K562 (cell line): Measurements from ENCODE around the gene CRABP2. TPM values are rescaled to one million over a fixed set of nuclear protein-coding genes. Genes with fewer than 3 reads are reported as not detected.
A peak's percentile ranks its signal among the peaks of the same experiment; 100 is the strongest.

ENCODE experiments used
- DACH1 ChIP-seq: fragments of 450-650 bp; IDR thresholded peaks from 2 replicates; pipeline ENCODE4 v1.6.1; 2018; ENCODE audit not compliant: partially characterized antibody
- EZH2 ChIP-seq: IDR thresholded peaks from 2 replicates; pipeline ENCODE4 v1.6.1; 2012; ENCODE audit warnings: low read depth, mild to moderate bottlenecking, inconsistent platforms, low read length, borderline replicate concordance
- HDAC2 ChIP-seq: fragments of 450-650 bp; IDR thresholded peaks from 2 replicates; pipeline ENCODE4 v1.6.1; 2016; ENCODE audit warnings: mild to moderate bottlenecking
- JUND ChIP-seq, 2 experiments: IDR thresholded peaks; 2 replicates in 1 of 2; 3 replicates in 1 of 2; pipeline ENCODE4 v1.6.1; 2011; ENCODE audit warnings: borderline replicate concordance in 2 of 2, low read depth in 2 of 2, low read length in 2 of 2, improper control_type of control experiment in 1 of 2, missing biosample characterization in 1 of 2, missing genetic modification characterization in 1 of 2, missing genetic modification reagents in 1 of 2
- MCM2 ChIP-seq: fragments of 450-650 bp; IDR thresholded peaks from 2 replicates; pipeline ENCODE4 v1.6.1; 2017; ENCODE audit warnings: low read depth, mild to moderate bottlenecking
- NFE2 ChIP-seq: IDR thresholded peaks from 2 replicates; pipeline ENCODE4 v1.6.1; 2014; ENCODE audit warnings: antibody characterized with exemption, low read depth
- NFRKB ChIP-seq: fragments of 450-650 bp; IDR thresholded peaks from 2 replicates; pipeline ENCODE4 v1.6.1; 2016; ENCODE audit warnings: low read depth
- NKRF ChIP-seq: fragments of 450-650 bp; IDR thresholded peaks from 2 replicates; pipeline ENCODE4 v1.6.1; 2016; ENCODE audit warnings: borderline replicate concordance
- OTX1 ChIP-seq: fragments of 450-650 bp; formaldehyde crosslinking; IDR thresholded peaks from 2 replicates; pipeline ENCODE4 v1.4.0; 2022; ENCODE audit warnings: mild to moderate bottlenecking
- PKNOX1 ChIP-seq: fragments of 450-650 bp; IDR thresholded peaks from 2 replicates; pipeline ENCODE4 v1.6.1; 2016
- RBM22 ChIP-seq: fragments of 200-400 bp; formaldehyde crosslinking; IDR thresholded peaks from 2 replicates; pipeline ENCODE4 v1.6.1; 2018; ENCODE audit warnings: low read length, low read depth; ENCODE audit not compliant: poor library complexity, severe bottlenecking
- SMAD2 ChIP-seq: fragments of 150-350 bp; IDR thresholded peaks from 2 replicates; pipeline ENCODE4 v1.6.1; 2014; ENCODE audit warnings: low read depth, mild to moderate bottlenecking, low read length
- SPI1 ChIP-seq: IDR thresholded peaks from 2 replicates; pipeline ENCODE4 v1.6.1; 2011; ENCODE audit warnings: low read depth, low read length, control low read depth, borderline replicate concordance
- TEAD2 ChIP-seq: fragments of 450-650 bp; IDR thresholded peaks from 2 replicates; pipeline ENCODE4 v1.6.1; 2016; ENCODE audit warnings: missing genetic modification characterization, control low read depth, missing compliant biosample characterization
- ZBTB11 ChIP-seq, 3 experiments: fragments of 200-800 bp in 1 of 3; fragments of 250-450 bp in 1 of 3; fragments of 450-650 bp in 1 of 3; sonication (Bioruptor Pico) in 1 of 3; sonication (Bioruptor generic) in 1 of 3; formaldehyde crosslinking in 1 of 3; IDR thresholded peaks; 2 replicates each; pipeline versions ENCODE4 v1.6.1 to v1.8.0; 2016 to 2022; ENCODE audit warnings: mild to moderate bottlenecking in 2 of 3, missing genetic modification characterization in 2 of 3, missing compliant biosample characterization in 1 of 3, moderate library complexity in 1 of 3
- ZNF583 ChIP-seq: fragments of 250-450 bp; sonication (Bioruptor Pico); IDR thresholded peaks from 2 replicates; pipeline ENCODE4 v1.4.0; 2020
- polyA plus RNA-seq, 8 experiments: library from polyadenylated mRNA; depleted of rRNA in 4 of 8; stranded (reverse) in 5 of 8; unstranded in 3 of 8; fragments of >200 nt; fragmentation: Nextera tagmentation in 2 of 8; fragmentation: Illumina TruSeq in 1 of 8; extraction: Ambion mirVana in 2 of 8; extraction: Trizol in 1 of 8; gene quantifications; 2 replicates each; pipeline versions ENCODE4 v1.2.1 to v1.2.3, GENCODE V29; 2011 to 2014; ENCODE audit warnings: inconsistent platforms in 1 of 8, missing spikeins in 1 of 8
- total RNA-seq, 7 experiments: library from RNA; depleted of rRNA in 6 of 7; stranded (reverse); fragments of >200 nt in 6 of 7; fragmentation: Illumina TruSeq in 2 of 7; extraction: Trizol in 2 of 7; gene quantifications; 2 replicates each; pipeline versions ENCODE4 v1.2.1 to v1.2.3, GENCODE V29; 2011 to 2021; ENCODE audit warnings: low replicate concordance in 1 of 7
- TF ChIP-seq, protein P1 (sequence below), 2 experiments: IDR thresholded peaks in 1 of 2; conservative IDR thresholded peaks in 1 of 2; 2 replicates each; pipeline ENCODE4 v1.6.1; 2016; ENCODE audit warnings: low read depth in 2 of 2, mild to moderate bottlenecking in 1 of 2, missing compliant biosample characterization in 1 of 2, missing genetic modification characterization in 1 of 2, moderate library complexity in 1 of 2

The CRABP2 gene
- total and polyA plus RNA-seq, 9 of the 15 experiments (the other 6 are each of a cell fraction or from before 2014, with no cell fraction given), result 0.30 to 2.5 (median 0.82) TPM

- TF ChIP-seq PKNOX1, result 0 out of 2 replicates have a peak, but pooled peaks have one; percentile 4
- no peak for TF ChIP-seq NFE2
- TF ChIP-seq SMAD2, result no peak
- 0 out of 6 replicates have a peak, but pooled peaks of 1 of the 3 experiments have one; percentile 11 for TF ChIP-seq ZBTB11 (CRISPR knock-in tag; IDR thresholded peaks at IDR 0.05)
- peak; percentile 88 for TF ChIP-seq NKRF
- peak; percentile 11; the same call in 1 of the 2 replicates for TF ChIP-seq OTX1
- TF ChIP-seq SPI1, result peak; percentile 100
- no peak for TF ChIP-seq MCM2
- peak; percentile 39; the same call in 1 of the 2 replicates for TF ChIP-seq HDAC2
- no peak for TF ChIP-seq TEAD2 (tag)
- peak; percentile 66 for TF ChIP-seq JUND (IDR thresholded peaks at IDR 0.05; ENCODE audit: borderline replicate concordance, low read depth, low read length)
- peak; percentile 72; the same call in 2 of the 3 replicates for TF ChIP-seq JUND (tag; IDR thresholded peaks at IDR 0.05; ENCODE audit: borderline replicate concordance, low read depth, low read length)
- no peak for TF ChIP-seq ZNF583 (CRISPR knock-in tag)
- TF ChIP-seq, protein P1, sequence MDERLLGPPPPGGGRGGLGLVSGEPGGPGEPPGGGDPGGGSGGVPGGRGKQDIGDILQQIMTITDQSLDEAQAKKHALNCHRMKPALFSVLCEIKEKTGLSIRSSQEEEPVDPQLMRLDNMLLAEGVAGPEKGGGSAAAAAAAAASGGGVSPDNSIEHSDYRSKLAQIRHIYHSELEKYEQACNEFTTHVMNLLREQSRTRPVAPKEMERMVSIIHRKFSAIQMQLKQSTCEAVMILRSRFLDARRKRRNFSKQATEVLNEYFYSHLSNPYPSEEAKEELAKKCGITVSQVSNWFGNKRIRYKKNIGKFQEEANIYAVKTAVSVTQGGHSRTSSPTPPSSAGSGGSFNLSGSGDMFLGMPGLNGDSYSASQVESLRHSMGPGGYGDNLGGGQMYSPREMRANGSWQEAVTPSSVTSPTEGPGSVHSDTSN (CRISPR knock-in tag; IDR thresholded peaks at IDR 0.05; ENCODE audit: low read depth), result no peak
- TF ChIP-seq, protein P1 (tag; conservative IDR thresholded peaks at IDR 0.05; ENCODE audit: low read depth), result no peak
- TF ChIP-seq RBM22, result no peak
- TF ChIP-seq EZH2, result no peak
- no peak for TF ChIP-seq DACH1
- no peak for TF ChIP-seq NFRKB
These were observed 20.4 kb upstream of the CRABP2 start (continued) for GRCh38 chr1:156725683-156726280.
